HG02623 (cell line): ENCODE measurements around the gene FLYWCH2.
"Not testable (repeated sequence)": the region's sequence is repeated elsewhere in the genome, so short reads cannot be mapped to it uniquely, and the experiment has no call there.

ENCODE experiments used
- ATAC-seq: cut with Tn5 transposase; IDR thresholded peaks from one replicate; pipeline ENCODE4 v1.9.1; 2021; ENCODE audit warnings: moderate library complexity; ENCODE audit not compliant: unreplicated experiment

The FLYWCH2 gene

DNA sequence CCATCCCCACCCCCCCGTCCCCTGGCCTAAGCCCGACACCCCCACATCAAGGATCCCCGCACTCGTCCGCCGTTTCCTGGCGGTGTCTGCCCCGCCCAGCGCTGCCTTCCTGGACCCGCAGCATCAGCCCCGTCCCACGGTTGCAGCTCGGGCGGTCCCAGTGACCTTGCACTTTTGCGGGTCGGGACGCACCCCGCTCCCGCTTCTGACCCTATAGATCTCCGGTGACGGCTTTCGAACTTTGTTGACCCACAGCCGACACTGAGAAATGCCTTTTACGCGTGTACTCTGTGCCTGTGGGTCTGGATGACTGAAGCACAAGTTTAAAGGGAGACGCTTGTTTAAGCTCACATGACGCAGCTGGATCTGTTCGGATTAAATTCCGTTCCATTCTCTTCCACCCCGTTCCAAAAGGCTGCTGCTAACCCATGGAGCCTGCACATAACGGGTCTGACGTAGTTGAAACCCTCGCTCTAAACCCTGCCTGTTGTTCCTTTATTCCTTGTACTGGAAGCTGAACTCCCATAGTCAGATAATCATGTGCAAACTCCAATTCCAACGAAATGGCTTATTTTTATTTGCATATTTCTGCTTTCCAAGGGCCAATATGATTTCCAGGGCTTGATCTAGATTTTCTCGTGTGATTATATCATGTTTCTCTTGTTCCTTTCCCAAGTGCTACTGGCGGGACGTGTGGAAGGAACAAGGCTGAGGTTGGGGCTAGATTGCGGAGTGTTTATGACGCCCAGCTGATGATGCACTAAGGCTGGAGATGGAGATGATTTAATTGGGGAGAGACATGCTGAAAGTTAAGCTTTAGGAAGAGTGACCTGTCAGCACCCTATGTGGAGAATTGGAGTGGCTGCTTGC is 29.6 kb downstream of the FLYWCH2 start:
- ATAC-seq, result peak; percentile 9

DNA sequence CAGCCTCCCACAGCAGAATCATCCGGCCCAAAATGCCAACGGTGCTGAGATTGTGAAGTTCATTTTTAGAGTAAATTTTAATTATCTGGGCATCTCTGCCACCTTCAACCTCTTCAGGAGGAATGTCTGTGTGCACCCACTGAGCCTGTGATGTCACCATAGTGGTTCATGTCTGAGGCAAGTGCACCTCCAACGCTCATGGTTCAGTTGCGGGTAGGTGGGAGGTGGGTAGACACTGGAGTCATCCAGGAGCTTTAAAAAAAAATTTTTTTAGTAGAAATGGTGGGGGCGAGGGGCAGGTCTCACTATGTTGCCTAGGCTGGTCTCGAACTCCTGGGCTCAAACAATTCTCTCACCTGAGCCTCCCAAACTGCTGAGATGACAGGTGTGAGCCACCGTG is 30.6 kb downstream of the FLYWCH2 start:
- no peak for ATAC-seq

DNA sequence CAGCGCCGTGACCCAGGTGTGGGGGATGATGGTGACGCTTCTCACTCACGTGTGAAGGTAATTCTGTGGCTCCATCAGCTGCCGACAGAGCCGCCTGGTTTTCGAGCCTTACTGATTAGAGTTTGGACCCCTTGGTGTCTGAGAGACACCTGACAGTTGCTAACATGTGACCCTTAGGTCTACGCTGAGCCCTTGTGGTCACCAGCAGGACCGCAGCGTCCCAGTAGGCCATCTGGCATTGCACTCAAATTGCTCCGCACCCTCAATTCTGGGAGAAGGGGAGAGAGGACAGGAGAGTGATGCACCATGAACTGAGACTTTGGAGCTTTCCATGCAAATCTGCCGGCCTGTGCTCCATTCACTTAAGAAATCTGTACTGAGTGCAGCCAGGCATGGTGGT is 31.2 kb downstream of the FLYWCH2 start:
- ATAC-seq, result no peak

DNA sequence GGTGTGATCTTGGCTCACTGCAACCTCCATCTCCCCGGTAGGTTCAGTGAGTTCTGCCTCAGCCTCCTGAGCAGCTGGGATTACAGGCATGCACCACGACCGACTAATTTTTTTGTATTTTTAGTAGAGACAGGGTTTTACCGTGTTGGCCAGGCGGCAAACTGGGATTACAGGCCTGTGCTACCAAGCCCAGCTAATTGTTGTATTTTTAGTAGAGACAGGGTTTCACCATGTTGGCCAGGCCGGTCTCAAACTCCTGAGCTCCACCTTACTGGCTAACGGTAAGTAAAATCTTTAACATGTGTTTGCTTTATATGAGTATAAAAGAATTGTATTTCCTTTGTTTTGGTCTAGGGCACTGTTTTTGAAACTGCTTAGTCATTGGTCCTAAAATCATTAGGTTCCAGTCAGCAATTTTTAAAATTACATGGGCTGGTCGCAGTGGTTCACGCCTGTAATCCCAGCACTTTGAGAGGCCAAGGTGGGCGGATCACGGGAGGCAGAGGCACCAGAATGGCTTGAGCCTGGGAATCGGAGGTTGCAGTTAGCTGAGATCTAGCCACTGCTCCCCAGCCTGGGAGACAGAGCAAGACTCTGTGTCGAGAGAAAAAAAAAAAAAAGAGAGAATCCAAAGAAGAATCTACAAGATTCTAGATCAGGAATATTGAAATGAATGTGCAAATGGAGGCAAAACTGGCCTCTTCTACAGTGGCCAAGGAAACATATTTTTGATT is 32.3 kb downstream of the FLYWCH2 start:
- no peak for ATAC-seq

DNA sequence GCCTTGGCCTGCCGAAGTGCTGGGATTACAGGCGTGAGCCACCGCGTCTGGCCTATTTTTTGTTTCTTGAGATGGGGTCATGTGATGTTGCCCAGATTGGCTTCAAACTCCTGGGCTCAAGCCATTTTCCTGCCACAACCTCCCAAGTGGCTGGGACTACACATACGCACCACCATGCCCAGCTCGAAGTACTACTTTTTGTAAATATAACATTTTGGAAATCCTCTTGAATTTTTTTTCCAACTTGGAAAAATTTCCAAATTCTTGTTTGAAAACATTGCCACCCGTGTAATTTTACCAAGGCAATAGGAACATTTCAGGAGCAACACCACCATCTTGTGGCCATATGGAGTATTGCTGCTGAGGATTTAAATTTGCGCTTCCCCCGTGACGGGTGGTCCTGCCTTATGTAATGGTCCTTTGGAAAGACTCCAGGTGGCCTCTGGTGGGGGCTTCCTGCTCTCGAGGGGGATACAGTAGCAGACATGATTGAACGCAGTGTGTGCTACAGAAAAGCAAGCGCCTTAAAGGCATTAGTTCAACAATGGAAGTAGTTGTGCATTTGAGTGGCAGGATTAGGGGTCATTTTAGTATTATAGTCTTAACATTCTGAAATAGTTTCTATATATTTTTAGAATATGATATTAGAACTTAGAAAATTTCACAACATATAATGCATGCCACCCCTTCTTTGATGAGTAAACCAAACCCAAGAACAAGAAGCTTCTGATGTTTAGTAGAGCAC is 36.7 kb downstream of the FLYWCH2 start:
- ATAC-seq, result no peak

DNA sequence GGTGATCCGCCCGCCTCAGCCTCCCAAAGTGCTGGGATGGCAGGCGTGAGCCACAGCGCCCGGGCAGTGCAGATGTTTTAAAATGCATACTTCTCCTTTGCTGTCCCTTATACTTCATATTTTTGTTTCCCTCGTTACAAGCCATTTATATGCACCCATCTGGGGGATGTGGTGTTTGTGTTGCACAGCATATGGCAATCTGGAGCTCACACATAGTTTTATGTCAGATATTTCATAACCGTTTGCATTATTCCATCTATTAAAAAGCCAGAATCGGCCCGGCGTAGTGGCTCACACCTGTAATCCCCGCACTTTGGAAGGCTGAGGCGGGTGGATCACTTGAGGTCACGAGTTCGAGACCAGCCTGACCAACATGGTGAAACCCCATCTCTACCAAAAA is 40.5 kb downstream of the FLYWCH2 start:
- no peak for ATAC-seq

DNA sequence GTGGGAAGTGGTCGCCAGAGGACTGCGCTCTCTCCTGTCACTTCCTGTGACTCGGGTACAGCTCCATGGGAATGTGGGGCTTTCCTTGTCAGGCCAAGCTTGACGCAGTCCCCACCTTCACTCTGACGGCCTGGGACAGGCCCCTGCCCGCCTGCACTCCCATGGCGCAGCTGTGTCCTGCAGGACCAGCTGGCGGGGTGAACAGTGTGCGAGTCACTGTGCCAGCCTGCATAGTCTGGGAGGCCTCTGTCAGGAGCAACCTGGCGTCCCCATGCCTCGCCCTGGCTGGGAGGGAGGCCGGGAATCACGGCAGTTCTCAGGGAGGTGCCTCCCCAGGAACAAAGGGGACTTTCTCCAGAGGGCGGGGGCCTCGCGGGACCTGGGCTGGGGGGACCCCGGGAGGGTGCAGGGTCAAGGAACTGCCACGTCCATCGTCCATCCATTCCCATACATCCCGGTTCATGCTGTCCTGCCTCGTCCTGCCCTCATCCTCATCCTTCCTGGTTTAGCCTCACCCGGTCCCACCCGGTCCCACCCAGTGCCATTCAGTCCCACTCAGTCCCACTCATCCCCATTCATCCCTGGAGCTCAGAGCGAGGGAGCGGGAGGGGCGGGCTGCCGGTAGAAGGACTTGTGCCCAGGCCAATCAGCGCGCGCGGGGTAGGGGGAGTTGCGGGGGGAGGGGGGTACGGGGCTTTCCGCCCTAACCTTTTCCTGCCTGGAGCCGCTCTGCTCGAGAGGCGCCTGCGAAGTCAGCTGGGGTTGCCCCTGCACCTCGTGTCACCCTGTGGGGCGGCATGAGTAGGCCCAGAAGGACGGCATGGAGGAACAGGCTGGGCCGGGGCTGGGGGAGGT is 42.1 kb downstream of the FLYWCH2 start:
- no peak for ATAC-seq

DNA sequence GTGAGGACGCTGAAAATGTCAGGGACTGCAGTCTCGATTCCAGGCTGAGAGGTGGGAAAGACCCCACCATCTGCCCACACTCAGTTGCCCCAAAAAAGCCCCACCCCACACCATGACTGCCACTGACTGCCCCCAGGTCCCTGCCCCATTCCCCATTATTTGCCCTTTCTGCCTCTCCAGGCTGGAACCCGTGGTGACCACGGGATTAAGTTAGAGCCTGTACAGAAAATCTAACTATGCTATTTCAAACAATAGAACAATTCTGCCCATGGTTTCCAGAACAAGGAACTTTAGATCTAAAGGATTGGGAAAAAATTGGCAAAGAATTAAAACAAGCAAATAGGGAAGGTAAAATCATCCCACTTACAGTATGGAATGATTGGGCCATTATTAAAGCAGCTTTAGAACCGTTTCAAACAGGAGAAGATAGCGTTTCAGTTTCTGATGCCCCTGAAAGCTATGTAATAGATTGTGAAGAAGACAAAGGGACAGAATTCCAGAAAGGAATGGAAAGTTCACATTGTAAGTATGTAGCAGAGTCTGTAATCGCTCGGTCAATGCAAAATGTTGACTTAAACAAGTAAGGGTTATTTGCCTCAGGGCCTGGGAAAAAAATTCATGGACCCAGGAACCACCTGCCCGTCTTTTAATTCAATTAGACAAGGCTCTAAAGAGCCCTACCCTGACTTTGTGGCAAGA is 43.1 kb downstream of the FLYWCH2 start:
- no peak for ATAC-seq

DNA sequence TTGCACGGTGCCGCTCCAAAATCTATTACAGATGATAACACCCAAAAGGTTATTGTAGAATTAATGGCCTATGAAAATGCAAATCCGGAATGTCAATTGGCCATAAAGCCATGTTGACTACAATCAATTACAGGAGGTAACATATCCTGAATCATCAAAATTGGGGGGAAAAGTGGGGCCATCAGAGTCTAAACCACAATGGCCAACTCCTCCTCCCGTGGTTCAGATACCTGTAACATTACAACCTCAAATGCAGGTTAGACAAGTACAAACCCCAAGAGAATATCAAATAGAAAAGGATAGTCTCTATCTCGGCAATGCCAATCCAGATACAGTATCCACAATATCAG is 43.6 kb downstream of the FLYWCH2 start:
- no peak for ATAC-seq

DNA sequence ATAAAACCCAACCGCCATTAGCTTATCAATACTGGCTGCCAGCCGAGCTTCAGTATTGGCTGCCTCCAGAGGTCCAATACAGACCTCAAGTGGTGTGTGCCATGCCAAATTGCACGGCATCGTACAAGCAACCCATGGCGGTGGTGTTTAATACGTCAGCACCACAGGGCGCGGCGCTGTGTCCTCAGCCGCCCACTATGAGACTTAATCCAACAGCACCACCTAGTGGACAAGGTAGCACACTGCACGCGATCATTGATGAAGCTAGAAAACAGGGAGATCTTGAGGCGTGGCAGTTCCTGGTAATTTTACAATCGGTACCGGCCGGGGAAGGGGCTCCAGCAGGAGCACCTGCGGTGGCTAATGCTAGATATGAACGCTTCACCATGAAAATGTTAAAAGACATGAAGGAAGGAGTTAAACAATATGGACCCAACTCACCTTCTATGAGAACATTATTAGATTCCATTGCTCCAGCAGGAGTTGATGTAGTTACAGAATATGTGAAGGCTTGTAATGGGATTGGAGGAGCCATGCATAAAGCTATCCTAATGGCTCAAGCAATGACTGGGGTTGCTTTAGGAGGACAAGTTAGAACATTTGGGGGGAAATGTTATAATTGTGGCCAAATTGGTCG is 44.1 kb downstream of the FLYWCH2 start:
- ATAC-seq, result no peak

DNA sequence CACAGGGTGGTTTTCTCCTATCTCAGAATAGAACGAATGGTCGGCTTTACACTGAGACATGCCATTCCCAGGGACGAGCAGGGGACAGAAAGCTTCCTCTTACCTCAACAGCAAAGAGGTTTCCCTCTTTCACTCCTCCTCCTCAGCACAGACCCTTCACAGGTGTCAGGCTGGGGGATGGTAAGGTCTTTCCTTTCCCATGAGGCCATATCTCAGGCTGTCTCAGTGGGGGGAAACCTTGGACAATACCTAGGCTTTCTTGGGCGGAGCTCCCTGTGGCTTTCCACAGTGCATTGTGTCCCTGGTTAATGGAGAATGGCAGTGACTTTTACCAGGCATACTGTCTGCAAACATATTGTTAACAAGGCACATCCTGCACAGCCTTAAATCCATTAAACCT is 45.1 kb downstream of the FLYWCH2 start:
- ATAC-seq, result not testable (repeated sequence)

DNA sequence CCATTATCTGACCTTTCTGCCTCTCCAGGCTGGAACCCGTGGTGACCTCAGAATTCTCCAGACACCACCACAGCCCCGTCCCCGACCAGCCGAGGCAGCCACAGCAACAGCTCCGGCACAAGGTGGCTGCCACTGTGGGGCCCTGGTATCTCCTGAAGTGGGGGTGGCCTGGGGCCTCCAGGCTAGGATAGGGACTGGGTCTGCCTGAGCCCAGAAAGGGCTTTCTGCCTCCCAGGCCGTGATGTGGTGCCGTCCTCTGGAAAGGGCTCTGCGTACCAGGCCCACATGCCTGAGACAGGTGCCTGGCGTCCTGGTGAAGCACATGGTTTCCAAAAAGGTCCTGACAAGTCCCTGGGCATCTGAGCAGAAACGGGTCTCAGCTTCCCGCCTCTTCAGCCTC is 45.8 kb downstream of the FLYWCH2 start:
- no peak for ATAC-seq

DNA sequence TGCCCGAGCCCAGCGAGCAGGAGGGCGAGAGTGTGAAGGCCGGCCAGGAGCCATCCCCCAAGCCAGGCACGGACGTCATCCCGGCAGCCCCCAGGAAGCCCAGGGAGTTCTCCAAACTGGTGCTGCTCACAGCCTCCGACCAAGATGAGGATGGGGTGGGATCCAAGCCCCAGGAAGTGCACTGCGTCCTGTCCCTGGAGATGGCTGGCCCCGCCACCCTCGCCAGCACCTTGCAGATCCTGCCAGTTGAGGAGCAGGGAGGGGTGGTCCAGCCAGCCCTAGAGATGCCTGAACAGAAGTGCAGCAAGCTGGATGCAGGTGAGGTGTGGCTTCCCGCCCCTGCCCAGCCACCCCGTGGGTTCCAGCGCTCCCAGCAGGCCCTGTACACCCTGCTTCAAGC is 46.7 kb downstream of the FLYWCH2 start:
- no peak for ATAC-seq

DNA sequence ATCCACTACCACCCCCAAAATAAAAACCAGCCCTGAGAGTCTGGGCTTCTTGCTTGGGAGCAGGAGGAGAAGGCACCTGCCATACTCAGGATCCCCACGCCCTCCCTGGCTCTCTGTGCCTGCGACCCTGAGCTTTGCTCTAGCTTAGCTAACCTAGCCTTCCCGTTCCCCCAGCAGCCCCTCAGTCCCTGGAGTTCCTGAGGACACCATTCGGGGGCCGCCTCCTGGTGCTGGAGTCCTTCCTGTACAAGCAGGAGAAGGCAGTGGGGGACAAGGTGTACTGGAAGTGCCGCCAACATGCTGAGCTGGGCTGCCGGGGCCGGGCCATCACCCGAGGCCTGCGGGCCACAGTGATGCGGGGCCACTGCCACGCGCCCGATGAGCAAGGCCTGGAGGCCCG is 47.2 kb downstream of the FLYWCH2 start:
- no peak for ATAC-seq

DNA sequence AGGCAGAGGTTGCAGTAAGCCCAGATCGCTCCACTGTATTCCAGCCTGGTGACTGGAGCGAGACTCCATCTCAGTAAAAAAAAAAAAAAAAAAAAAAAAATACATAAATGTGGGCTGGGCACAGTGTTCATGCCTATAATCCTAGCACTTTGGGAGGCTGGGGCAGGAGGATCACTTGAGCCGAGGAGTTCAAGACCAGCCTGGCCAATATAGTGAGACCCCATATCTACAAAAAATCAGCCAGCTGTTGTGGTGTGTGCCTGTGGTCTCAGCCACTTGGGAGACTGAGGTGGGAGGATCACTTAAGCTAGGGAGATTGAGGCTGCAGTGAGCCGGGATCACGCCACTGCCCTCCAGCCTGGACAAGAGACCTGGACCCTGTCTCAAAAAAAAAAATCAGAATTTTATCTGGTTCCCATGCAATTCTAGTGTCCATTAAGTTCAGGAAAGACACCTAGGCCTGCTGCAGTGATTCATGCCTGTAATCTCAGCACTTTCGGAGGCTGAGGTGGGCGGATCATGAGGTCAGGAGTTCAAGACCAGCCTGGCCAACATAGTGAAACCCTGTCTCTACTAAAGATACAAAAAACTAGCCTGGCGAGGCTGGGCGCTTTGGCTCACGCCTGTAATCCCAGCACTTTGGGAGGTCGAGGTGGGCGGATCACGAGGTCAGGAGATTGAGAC is 48.4 kb downstream of the FLYWCH2 start:
- not testable (repeated sequence) for ATAC-seq

DNA sequence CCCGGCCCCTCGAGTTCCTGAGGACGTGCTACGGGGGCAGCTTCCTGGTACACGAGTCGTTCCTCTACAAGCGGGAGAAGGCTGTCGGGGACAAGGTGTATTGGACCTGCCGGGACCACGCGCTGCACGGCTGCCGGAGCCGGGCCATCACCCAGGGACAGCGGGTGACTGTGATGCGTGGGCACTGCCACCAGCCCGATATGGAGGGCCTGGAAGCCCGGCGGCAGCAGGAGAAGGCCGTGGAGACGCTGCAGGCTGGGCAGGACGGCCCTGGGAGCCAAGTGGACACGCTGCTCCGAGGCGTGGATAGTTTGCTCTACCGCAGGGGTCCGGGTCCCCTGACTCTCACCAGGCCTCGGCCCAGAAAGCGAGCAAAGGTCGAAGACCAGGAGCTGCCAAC is 50.1 kb downstream of the FLYWCH2 start:
- ATAC-seq, result no peak

DNA sequence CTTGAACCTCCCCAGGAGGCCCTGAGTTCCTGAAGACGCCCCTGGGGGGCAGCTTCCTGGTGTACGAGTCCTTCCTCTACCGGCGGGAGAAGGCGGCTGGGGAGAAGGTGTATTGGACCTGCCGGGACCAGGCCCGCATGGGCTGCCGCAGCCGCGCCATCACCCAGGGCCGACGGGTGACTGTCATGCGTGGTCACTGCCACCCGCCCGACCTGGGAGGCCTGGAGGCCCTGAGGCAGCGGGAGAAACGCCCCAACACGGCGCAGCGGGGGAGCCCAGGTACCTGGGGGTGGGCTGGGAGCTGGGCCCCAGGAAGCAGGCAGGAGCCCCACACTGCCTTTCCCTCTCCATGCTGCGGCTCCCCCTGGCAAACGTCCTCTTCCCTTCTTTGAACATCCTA is 50.7 kb downstream of the FLYWCH2 start:
- no peak for ATAC-seq

DNA sequence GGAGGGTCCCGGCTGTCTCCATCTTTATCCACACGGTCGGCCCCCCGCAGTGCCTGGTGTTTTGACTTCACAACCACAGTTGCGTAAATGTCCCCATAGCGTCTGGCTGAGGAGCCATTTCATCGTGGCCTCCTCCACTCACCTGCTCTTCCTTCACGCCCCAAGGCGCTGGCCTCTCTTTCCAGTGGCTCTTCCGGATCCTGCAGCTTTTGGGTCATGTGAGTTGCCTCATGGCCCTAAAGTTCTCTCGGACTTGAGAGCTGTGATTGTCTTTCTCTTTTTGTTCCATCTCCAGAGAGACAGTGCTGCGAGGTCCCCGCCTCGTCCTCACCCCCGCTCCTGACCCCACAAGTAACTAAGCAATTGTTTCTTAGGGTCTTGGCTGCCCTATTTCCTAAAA is 51.4 kb downstream of the FLYWCH2 start:
- ATAC-seq, result no peak

DNA sequence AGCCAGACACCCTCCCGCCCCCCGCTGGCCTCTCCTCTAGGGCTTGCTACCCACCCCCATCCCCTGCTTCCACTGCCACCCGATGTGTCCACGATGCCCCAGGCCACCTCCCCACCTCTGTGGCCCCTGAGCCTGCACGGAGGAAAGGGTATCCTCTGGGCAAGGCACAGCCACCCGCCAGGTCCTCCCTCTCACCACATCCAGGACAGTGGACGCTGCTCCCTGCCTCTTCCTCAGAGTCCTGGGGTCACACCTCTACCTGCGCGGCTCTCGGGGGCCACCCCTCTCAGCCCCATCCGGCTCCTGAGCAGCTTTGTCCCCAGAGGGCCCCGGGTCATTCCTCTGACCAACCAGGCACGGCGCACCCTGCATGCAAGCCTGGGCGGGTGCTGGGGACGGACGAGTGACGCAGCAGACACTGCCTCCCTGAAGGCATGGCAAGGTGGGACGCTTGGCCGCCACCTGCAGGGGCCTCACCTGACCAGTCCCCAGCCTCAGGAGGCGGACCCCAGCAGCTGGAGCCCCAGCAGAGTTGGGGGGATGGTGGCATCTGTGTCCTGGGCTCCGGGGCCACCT is 53.5 kb downstream of the FLYWCH2 start:
- ATAC-seq, result no peak
